Measurements from ENCODE around the gene ARHGAP32. TPM values are rescaled to one million over a fixed set of nuclear protein-coding genes. Genes with fewer than 3 reads are reported as not detected.

ARHGAP32 gene
- total RNA-seq, 1 experiment from 2014 or later: 22.0 TPM

- no CpG with 5 or more reads among the region's 2 CpGs for WGBS (ENCODE audit: extremely low coverage, insufficient read length, low lambda C conversion rate)
These were observed 43.6 kb downstream of the ARHGAP32 start for GRCh38 chr11:129148487-129148886.

More at GRCh38 chr11:129148487-129148886, 43.6 kb downstream of the ARHGAP32 start:
- Histone ChIP-seq H3K4ac (ENCODE audit: low read depth, low read length) (no peak overlapping the region), H3K79me2 (ENCODE audit: insufficient read depth, low read length) (peaks cover 1% of the 10 kb centered on the region; the same call in 1 of the 2 replicates), H3K14ac (ENCODE audit: insufficient read depth, low read length) (no peak overlapping the region), H2AFZ (ENCODE audit: low read length) (no peak overlapping the region), H3K9ac (ENCODE audit: extremely low read depth, insufficient read length, low read length) (no peak overlapping the region), H3K79me1 (ENCODE audit: insufficient read depth, low read depth, low read length, poor library complexity, severe bottlenecking) (no peaks in the 10 kb centered on the region), H3K23me2 (ENCODE audit: insufficient read length, low read depth, low read length, poor library complexity, severe bottlenecking) (no peaks in the 10 kb centered on the region), H3T11ph (ENCODE audit: low read length) (no peak overlapping the region), H2BK5ac (ENCODE audit: insufficient read length, low read length) (no peak overlapping the region), H3K4me2 (ENCODE audit: insufficient read depth, insufficient read length, low read length) (no peak overlapping the region), H3K27ac (ENCODE audit: insufficient read length, low read depth, low read length) (no peak overlapping the region), H3K18ac (ENCODE audit: insufficient read length, low read depth, low read length) (no peak overlapping the region), H3K56ac (ENCODE audit: insufficient read length, low read depth, low read length) (no peak overlapping the region), H2AK5ac (ENCODE audit: insufficient read length, low read length) (no peak overlapping the region), H2BK120ac (ENCODE audit: low read depth, low read length, poor library complexity, severe bottlenecking) (no peak overlapping the region), H3K27me3 (ENCODE audit: insufficient read depth, low read length) (no peaks in the 10 kb centered on the region), H4K20me1 (ENCODE audit: control insufficient read depth, insufficient read depth, insufficient read length) (no peaks in the 10 kb centered on the region), H2BK15ac (ENCODE audit: low read depth, low read length) (no peak overlapping the region), H4K5ac (ENCODE audit: insufficient read length, low read depth, low read length) (no peak overlapping the region), H3K23ac (ENCODE audit: insufficient read length, low read depth, low read length) (no peak overlapping the region), H2BK20ac (ENCODE audit: low read depth, low read length, poor library complexity, severe bottlenecking) (no peak overlapping the region), H3K9me3 (ENCODE audit: control insufficient read depth, low read depth, low read length) (no peaks in the 10 kb centered on the region), H4K91ac (ENCODE audit: insufficient read length, low read depth, low read length) (no peak overlapping the region), H3K4me1 (ENCODE audit: insufficient read depth, low read length) (peaks cover under 1% of the 10 kb centered on the region), H4K8ac (replicated peaks; ENCODE audit: insufficient read length, low read depth, low read length) (no peak overlapping the region), H2BK12ac (ENCODE audit: insufficient read length, low read depth, low read length) (no peak overlapping the region)
- H3K4me3 Mint-ChIP-seq: 0 out of 5 replicates have a peak overlapping the region, but pooled peaks of 1 of the 2 experiments have one; percentile 13
- peaks cover 14 to 40% (median 21%) of the 10 kb centered on the region in 3 experiments for H3K36me3 Mint-ChIP-seq (ENCODE audit: insufficient read depth in 1 of 3, low read depth in 3 of 3)
- DNase-seq: no peak
- peak overlapping the region in 2 of 3 experiments; percentile 45 to 83; a peak in 5 of 7 replicates for H3K27ac Mint-ChIP-seq
- H3K4me1 Mint-ChIP-seq: peaks cover 34 to 38% of the 10 kb centered on the region in 2 experiments
- no peak for TF ChIP-seq CTCF (conservative IDR thresholded peaks at IDR 0.05)
- H3K9me3 Mint-ChIP-seq: peaks cover 16 to 34% of the 10 kb centered on the region in 2 experiments
- no peaks in the 10 kb centered on the region for H3K27me3 Mint-ChIP-seq (ENCODE audit: low read depth)
